B cell (primary cell): ENCODE data around the gene TRIM56. TPM values are rescaled to one million over a fixed set of nuclear protein-coding genes. Genes with fewer than 3 reads are reported as not detected.

Source experiments
- ATAC-seq: fragments of 200-7000 bp; cut with Tn5 transposase; one replicate; pipeline ENCODE4 v1.10.0; 2021; ENCODE audit warnings: low read depth, mild to moderate bottlenecking, moderate number of reproducible peaks, moderate library complexity
- CTCF ChIA-PET: fragments of 350-600 bp; sonication (Branson Sonifier 250); formaldehyde crosslinking; loops from one replicate; lab custom pipeline; 2021; ENCODE audit warnings: antibody characterized with exemption, inconsistent platforms; lab: Charles Lee
- POLR2A ChIA-PET: fragments of 350-600 bp; sonication (Branson Sonifier 250); formaldehyde crosslinking; loops from one replicate; lab custom pipeline; 2021; ENCODE audit warnings: antibody characterized with exemption; lab: Charles Lee
- DNase-seq: peaks from one replicate; pipeline ENCODE4 v3.0.0; 2013
- H2AFZ ChIP-seq: 2 replicates; pipeline ENCODE4 v1.6.1; 2012; ENCODE audit warnings: mild to moderate bottlenecking, low read depth, low read length; ENCODE audit not compliant: insufficient read depth, poor library complexity, severe bottlenecking
- H3K27ac ChIP-seq, 2 donors: 1 replicate in 1 of 2; 2 replicates in 1 of 2; pipeline ENCODE4 v1.5.1; 2012 to 2013; ENCODE audit warnings: low read length in 2 of 2, mild to moderate bottlenecking in 2 of 2, moderate library complexity in 1 of 2
- H3K27me3 ChIP-seq, 4 experiments: fragments of 200-600 bp in 1 of 4; sonication (generic) in 1 of 4; replicated peaks in 1 of 4; 1 replicate in 2 of 4; 2 replicates in 2 of 4; pipeline versions ENCODE4 v1.6.1 to v1.7.0; 2013 to 2016; ENCODE audit warnings: low read length in 3 of 4, mild to moderate bottlenecking in 2 of 4, mixed read lengths in 1 of 4, moderate library complexity in 1 of 4; ENCODE audit not compliant: insufficient read depth in 4 of 4, control insufficient read depth in 3 of 4; ENCODE audit errors: control extremely low read depth in 1 of 4
- H3K36me3 ChIP-seq, 2 experiments: replicated peaks in 1 of 2; 1 replicate in 1 of 2; 2 replicates in 1 of 2; pipeline versions ENCODE4 v1.6.1 to v1.7.1; 2013; ENCODE audit warnings: low read length in 1 of 2; ENCODE audit not compliant: insufficient read depth in 2 of 2, control insufficient read depth in 1 of 2; ENCODE audit errors: control extremely low read depth in 1 of 2, extremely low read depth in 1 of 2
- H3K4me1 ChIP-seq, 2 donors: fragments of 200-600 bp in 1 of 2; sonication (generic) in 1 of 2; 1 replicate in 1 of 2; 2 replicates in 1 of 2; pipeline versions ENCODE4 v1.5.1 to v1.6.1; 2013 to 2017; ENCODE audit warnings: low read length in 2 of 2; ENCODE audit not compliant: control insufficient read depth in 2 of 2, insufficient read depth in 2 of 2
- H3K4me2 ChIP-seq: replicated peaks from 2 replicates; pipeline ENCODE3; 2012; ENCODE audit warnings: mild to moderate bottlenecking, low read depth, low read length; ENCODE audit not compliant: poor library complexity, severe bottlenecking
- H3K4me3 ChIP-seq, 5 experiments: fragments of 200-600 bp in 1 of 5; sonication (generic) in 1 of 5; 1 replicate in 3 of 5; 2 replicates in 2 of 5; pipeline versions ENCODE4 v1.5.1 to v1.7.0; 2011 to 2016; ENCODE audit warnings: low read length in 4 of 5, mild to moderate bottlenecking in 4 of 5, low read depth in 2 of 5, control low read depth in 1 of 5, moderate library complexity in 1 of 5; ENCODE audit not compliant: insufficient read depth in 1 of 5; ENCODE audit errors: control extremely low read depth in 1 of 5, extremely low read depth in 1 of 5
- H3K79me2 ChIP-seq: fragments of 200-600 bp; sonication (generic); one replicate; pipeline ENCODE4 v1.6.0; 2016; ENCODE audit warnings: low read length; ENCODE audit not compliant: control insufficient read depth, insufficient read depth
- H3K9ac ChIP-seq: fragments of 200-600 bp; sonication (generic); 2 replicates; pipeline ENCODE4 v1.6.1; 2017; ENCODE audit warnings: mild to moderate bottlenecking, low read length, moderate library complexity
- H3K9me3 ChIP-seq, 3 donors: one replicate each; pipeline versions ENCODE4 v1.6.1 to v1.7.1; 2013; ENCODE audit warnings: low read length in 2 of 3; ENCODE audit not compliant: control insufficient read depth in 2 of 3, insufficient read depth in 1 of 3; ENCODE audit errors: control extremely low read depth in 1 of 3
- H4K20me1 ChIP-seq: 2 replicates; pipeline ENCODE4 v1.6.0; 2012; ENCODE audit warnings: mild to moderate bottlenecking, low read length; ENCODE audit not compliant: insufficient read depth, control insufficient read depth, poor library complexity, severe bottlenecking
- H3K27ac Mint-ChIP-seq: one replicate; pipeline ENCODE4 v1.8.0; 2021; ENCODE audit warnings: mixed read lengths
- H3K27me3 Mint-ChIP-seq: one replicate; pipeline ENCODE4 v1.8.0; 2021; ENCODE audit warnings: mixed read lengths
- H3K4me1 Mint-ChIP-seq: one replicate; pipeline ENCODE4 v1.8.0; 2021; ENCODE audit warnings: mixed read lengths
- H3K4me3 Mint-ChIP-seq: one replicate; pipeline ENCODE4 v1.8.0; 2021; ENCODE audit warnings: mixed read lengths
- H3K9me3 Mint-ChIP-seq: one replicate; pipeline ENCODE4 v1.8.0; 2022; ENCODE audit warnings: mixed read lengths; ENCODE audit not compliant: insufficient read depth
- EZH2 ChIP-seq: IDR thresholded peaks from 2 replicates; pipeline ENCODE4 v1.6.1; 2012; ENCODE audit warnings: borderline replicate concordance, low read depth, mild to moderate bottlenecking, moderate library complexity, low read length; ENCODE audit not compliant: insufficient read depth, poor library complexity, severe bottlenecking
- WGBS: methylation state at CpG from one replicate; pipeline ENCODE4 v1.1.5; 2013; ENCODE audit warnings: missing lambda C conversion rate; ENCODE audit not compliant: insufficient coverage; 5-methylcytosine and 5-hydroxymethylcytosine counted together
- intact Hi-C: fragments of 100-400 bp; cut with micrococcal nuclease; formaldehyde crosslinking; loops from one replicate; pipeline ENCODE4 v1.10.0; 2022
- polyA plus RNA-seq: library from polyadenylated mRNA; depleted of rRNA; stranded (reverse); fragments of >200 nt; gene quantifications from 2 replicates; pipeline ENCODE4 v1.2.3, GENCODE V29; 2012
- total RNA-seq, 2 donors: library from RNA; stranded (reverse); fragments of 120-200 nt in 1 of 2; gene quantifications; 1 replicate in 1 of 2; 2 replicates in 1 of 2; pipeline versions ENCODE4 v1.2.3 to v1.2.4, GENCODE V29; 2013 to 2022
- TF ChIP-seq, protein P1 (sequence below): fragments of 200-600 bp; IDR thresholded peaks from one replicate; pipeline ENCODE4 v1.8.0; 2022; ENCODE audit warnings: antibody characterized with exemption, mild to moderate bottlenecking

TRIM56 gene
- total and polyA plus RNA-seq, 2 donors (not counting 1 experiment from before 2014, with no cell fraction given): 8.4 to 85.7 TPM

DNA sequence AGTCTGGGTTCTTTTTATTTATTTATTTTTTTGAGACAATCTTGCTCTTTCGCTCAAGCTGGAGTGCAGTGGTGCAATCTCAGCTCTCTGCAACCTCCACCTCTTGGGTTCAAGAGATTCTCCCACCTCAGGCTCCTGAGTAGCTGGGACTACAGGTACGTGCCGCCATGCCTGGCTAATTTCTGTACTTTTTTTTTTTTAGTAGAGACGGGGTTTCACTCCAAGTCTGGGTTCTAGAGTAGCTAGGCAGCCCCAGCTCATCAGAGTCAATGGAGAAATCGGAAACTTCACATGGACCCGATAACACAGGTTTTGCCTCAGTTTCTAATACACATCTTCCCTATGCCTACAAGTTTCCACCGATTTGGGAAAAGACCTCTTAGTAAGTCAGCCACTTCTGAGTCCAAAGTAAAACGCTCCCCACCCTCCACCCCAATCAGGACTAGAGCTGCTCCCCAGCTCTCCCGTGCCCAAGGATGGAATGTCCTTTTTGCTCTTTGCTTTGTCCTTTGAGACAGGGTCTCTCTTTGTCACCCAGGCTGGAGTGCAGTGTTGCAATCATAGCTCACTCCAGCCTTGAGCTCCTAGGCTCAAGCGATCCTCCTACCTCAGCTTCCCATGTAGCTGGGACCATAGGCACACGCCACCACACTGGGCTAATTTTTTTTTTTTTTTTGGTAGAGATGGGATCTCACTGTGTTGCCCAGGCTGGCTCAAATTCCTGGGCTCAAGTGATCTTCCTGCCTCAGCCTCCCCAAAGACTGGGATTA is 37.8 kb downstream of the TRIM56 start:
- no peaks in the 10 kb centered on the region for H4K20me1 ChIP-seq
- H3K27me3 ChIP-seq: peaks cover 0 to 17% (median 6%) of the 10 kb centered on the region in 4 experiments
- no peak overlapping the region for H3K9ac ChIP-seq
- H3K4me1 ChIP-seq: peaks cover 24 to 25% of the 10 kb centered on the region in 2 donors
- peak overlapping the region; percentile 79 for H3K4me2 ChIP-seq
- no peaks in the 10 kb centered on the region for H3K36me3 ChIP-seq
- H3K79me2 ChIP-seq: no peaks in the 10 kb centered on the region
- Mint-ChIP-seq H3K4me3 (no peak overlapping the region), H3K9me3 (no peaks in the 10 kb centered on the region), H3K27me3 (peaks cover 36% of the 10 kb centered on the region), H3K27ac (no peak overlapping the region), H3K4me1 (peaks cover 44% of the 10 kb centered on the region)
- ChIA-PET CTCF (interaction anchor here (0.6 to 1.8 kb wide), 4 partner anchors 21 to 489 kb away, joined by 3 to 10 read pairs (median 3); no protein-coding TSS in a partner anchor), POLR2A (interaction anchor here (0.6 kb wide), 1 partner anchor 38 kb away, joined by 6 read pairs; the partner anchor contains the start of gene TRIM56)
- H3K4me3 ChIP-seq: peak overlapping the region in 1 of 5 experiments; percentile 50
- peaks cover 0 to 11% (median 0%) of the 10 kb centered on the region in 3 donors for H3K9me3 ChIP-seq
- H3K27ac ChIP-seq: no peak overlapping the region
- intact Hi-C loops: no loop called here
- 90% methylated on average over 9 of the region's 11 CpGs for WGBS
- H2AFZ ChIP-seq: peak overlapping the region; percentile 98
- DNase-seq (no peak), ATAC-seq (no peak)
- TF ChIP-seq, protein P1, sequence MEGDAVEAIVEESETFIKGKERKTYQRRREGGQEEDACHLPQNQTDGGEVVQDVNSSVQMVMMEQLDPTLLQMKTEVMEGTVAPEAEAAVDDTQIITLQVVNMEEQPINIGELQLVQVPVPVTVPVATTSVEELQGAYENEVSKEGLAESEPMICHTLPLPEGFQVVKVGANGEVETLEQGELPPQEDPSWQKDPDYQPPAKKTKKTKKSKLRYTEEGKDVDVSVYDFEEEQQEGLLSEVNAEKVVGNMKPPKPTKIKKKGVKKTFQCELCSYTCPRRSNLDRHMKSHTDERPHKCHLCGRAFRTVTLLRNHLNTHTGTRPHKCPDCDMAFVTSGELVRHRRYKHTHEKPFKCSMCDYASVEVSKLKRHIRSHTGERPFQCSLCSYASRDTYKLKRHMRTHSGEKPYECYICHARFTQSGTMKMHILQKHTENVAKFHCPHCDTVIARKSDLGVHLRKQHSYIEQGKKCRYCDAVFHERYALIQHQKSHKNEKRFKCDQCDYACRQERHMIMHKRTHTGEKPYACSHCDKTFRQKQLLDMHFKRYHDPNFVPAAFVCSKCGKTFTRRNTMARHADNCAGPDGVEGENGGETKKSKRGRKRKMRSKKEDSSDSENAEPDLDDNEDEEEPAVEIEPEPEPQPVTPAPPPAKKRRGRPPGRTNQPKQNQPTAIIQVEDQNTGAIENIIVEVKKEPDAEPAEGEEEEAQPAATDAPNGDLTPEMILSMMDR: no peak
- TF ChIP-seq EZH2: no peak

DNA sequence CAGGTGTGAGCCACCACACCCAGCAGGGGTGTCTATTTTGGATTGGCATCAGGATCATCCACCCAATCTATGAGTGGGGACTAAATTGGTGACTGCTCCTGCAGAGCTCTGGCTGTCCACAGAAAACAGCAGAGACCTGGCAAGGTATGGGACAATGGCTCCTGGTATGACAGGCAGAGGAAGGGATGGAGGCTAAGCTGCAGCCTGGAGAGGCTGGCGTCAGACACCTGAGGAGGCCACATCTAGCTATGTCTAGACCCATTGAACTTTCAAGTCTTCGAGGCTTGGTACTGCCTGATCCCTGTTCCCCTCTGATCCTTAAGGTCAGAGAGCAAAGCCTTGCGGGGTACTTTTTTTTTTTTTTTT is 38.4 kb downstream of the TRIM56 start:
- H3K9ac ChIP-seq: no peak overlapping the region
- H3K79me2 ChIP-seq: no peaks in the 10 kb centered on the region
- DNase-seq (no peak), ATAC-seq (no peak)
- Mint-ChIP-seq H3K9me3 (no peaks in the 10 kb centered on the region), H3K27ac (no peak overlapping the region), H3K27me3 (peaks cover 36% of the 10 kb centered on the region), H3K4me1 (peaks cover 46% of the 10 kb centered on the region), H3K4me3 (no peak overlapping the region)
- H3K9me3 ChIP-seq: peaks cover 0 to 11% (median 0%) of the 10 kb centered on the region in 3 donors
- ChIA-PET POLR2A (interaction anchor here (0.6 kb wide), 1 partner anchor 39 kb away, joined by 6 read pairs; the partner anchor contains the start of gene TRIM56), CTCF (interaction anchor here (0.6 to 1.8 kb wide), 4 partner anchors 20 to 112 kb away, joined by 3 to 10 read pairs (median 3); no protein-coding TSS in a partner anchor)
- intact Hi-C loops: no loop called here
- WGBS: 100% methylated on average over 2 of the region's 3 CpGs
- no peaks in the 10 kb centered on the region for H4K20me1 ChIP-seq
- H3K4me2 ChIP-seq: no peak overlapping the region
- TF ChIP-seq, protein P1: no peak
- no peak for TF ChIP-seq EZH2
- H3K4me1 ChIP-seq: peaks cover 24 to 25% of the 10 kb centered on the region in 2 donors
- H2AFZ ChIP-seq: no peak overlapping the region
- no peaks in the 10 kb centered on the region for H3K36me3 ChIP-seq
- H3K4me3 ChIP-seq: no peak overlapping the region
- peaks cover 0 to 22% (median 7%) of the 10 kb centered on the region in 4 experiments for H3K27me3 ChIP-seq
- no peak overlapping the region for H3K27ac ChIP-seq
